ENCODE measurements around the gene KICS2. TPM values are rescaled to one million over a fixed set of nuclear protein-coding genes. Genes with fewer than 3 reads are reported as not detected.

Gene KICS2
- total RNA-seq, 6 experiments from 2014 or later, result 3.7 to 5.8 (median 5.0) TPM

- H3K27me3 Mint-ChIP-seq (ENCODE audit: insufficient read depth), result no peaks in the 10 kb centered on the region; the same call in 1 of the 2 replicates
- no peaks in the 10 kb centered on the region for H3K36me3 Mint-ChIP-seq (ENCODE audit: low read depth)
- no peaks in the 10 kb centered on the region for H3K9me3 Mint-ChIP-seq
- H3K4me1 Mint-ChIP-seq (ENCODE audit: low read depth), result peaks cover 5% of the 10 kb centered on the region
- no peak overlapping the region for H3K4me3 Mint-ChIP-seq
- no peak for TF ChIP-seq CTCF (IDR thresholded peaks at IDR 0.05)
- no peak overlapping the region for H3K27ac Mint-ChIP-seq
- DNase-seq, result no peak
These were observed 7.7 kb upstream of the KICS2 start for GRCh38 chr12:64229796-64230195.

GRCh38 chr12:64229240-64229639 is 7.1 kb upstream of the KICS2 start:
- H3K9me3 Mint-ChIP-seq, result no peaks in the 10 kb centered on the region
- no peaks in the 10 kb centered on the region; the same call in 1 of the 2 replicates for H3K27me3 Mint-ChIP-seq (ENCODE audit: insufficient read depth)
- DNase-seq, result no peak
- H3K36me3 Mint-ChIP-seq (ENCODE audit: low read depth), result no peaks in the 10 kb centered on the region
- no peak overlapping the region for H3K27ac Mint-ChIP-seq
- no peak for TF ChIP-seq CTCF (IDR thresholded peaks at IDR 0.05)
- peaks cover 5% of the 10 kb centered on the region for H3K4me1 Mint-ChIP-seq (ENCODE audit: low read depth)
- no peak overlapping the region for H3K4me3 Mint-ChIP-seq

- H3K27me3 Mint-ChIP-seq (ENCODE audit: insufficient read depth), result peaks cover 4% of the 10 kb centered on the region
- H3K4me3 Mint-ChIP-seq, result no peak overlapping the region
- H3K36me3 Mint-ChIP-seq (ENCODE audit: low read depth), result no peaks in the 10 kb centered on the region
- DNase-seq, result no peak
- TF ChIP-seq CTCF (IDR thresholded peaks at IDR 0.05), result no peak
- H3K27ac Mint-ChIP-seq, result no peak overlapping the region
- H3K4me1 Mint-ChIP-seq (ENCODE audit: low read depth), result peaks cover 12% of the 10 kb centered on the region
- H3K9me3 Mint-ChIP-seq, result no peaks in the 10 kb centered on the region
These were observed 3.5 kb upstream of the KICS2 start for GRCh38 chr12:64225626-64226025.

- H3K4me1 Mint-ChIP-seq (ENCODE audit: low read depth), result peaks cover 29% of the 10 kb centered on the region
- H3K4me3 Mint-ChIP-seq, result peak overlapping the region; percentile 90
- TF ChIP-seq CTCF (IDR thresholded peaks at IDR 0.05), result no peak
- peaks cover 4% of the 10 kb centered on the region for H3K27me3 Mint-ChIP-seq (ENCODE audit: insufficient read depth)
- H3K36me3 Mint-ChIP-seq (ENCODE audit: low read depth), result no peaks in the 10 kb centered on the region
- peak; percentile 66 for DNase-seq
- H3K9me3 Mint-ChIP-seq, result no peaks in the 10 kb centered on the region
- peak overlapping the region; percentile 86 for H3K27ac Mint-ChIP-seq
These were observed 466 bp downstream of the KICS2 start for GRCh38 chr12:64221651-64222008.

- no peak overlapping the region for H3K27ac Mint-ChIP-seq
- TF ChIP-seq CTCF (IDR thresholded peaks at IDR 0.05), result no peak
- peaks cover 4% of the 10 kb centered on the region for H3K27me3 Mint-ChIP-seq (ENCODE audit: insufficient read depth)
- H3K9me3 Mint-ChIP-seq, result no peaks in the 10 kb centered on the region
- no peak for DNase-seq
- H3K4me1 Mint-ChIP-seq (ENCODE audit: low read depth), result peaks cover 29% of the 10 kb centered on the region
- no peaks in the 10 kb centered on the region for H3K36me3 Mint-ChIP-seq (ENCODE audit: low read depth)
- H3K4me3 Mint-ChIP-seq, result no peak overlapping the region
These were observed 2.0 kb downstream of the KICS2 start for GRCh38 chr12:64220046-64220445.

GRCh38 chr12:64219145-64219544 is 3.0 kb downstream of the KICS2 start:
- TF ChIP-seq CTCF (IDR thresholded peaks at IDR 0.05), result no peak
- peaks cover 29% of the 10 kb centered on the region for H3K4me1 Mint-ChIP-seq (ENCODE audit: low read depth)
- peaks cover 4% of the 10 kb centered on the region for H3K27me3 Mint-ChIP-seq (ENCODE audit: insufficient read depth)
- no peak overlapping the region for H3K4me3 Mint-ChIP-seq
- no peaks in the 10 kb centered on the region for H3K9me3 Mint-ChIP-seq
- no peak for DNase-seq
- H3K27ac Mint-ChIP-seq, result peak overlapping the region; percentile 10; the same call in 1 of the 2 replicates
- no peaks in the 10 kb centered on the region for H3K36me3 Mint-ChIP-seq (ENCODE audit: low read depth)
